HG02798 (cell line): Measurements from ENCODE around the gene FBXW8.

Experiments
- ATAC-seq: cut with Tn5 transposase; IDR thresholded peaks from one replicate; pipeline ENCODE4 v1.9.1; 2021; ENCODE audit warnings: mild to moderate bottlenecking; ENCODE audit not compliant: unreplicated experiment, poor library complexity

The FBXW8 gene

DNA sequence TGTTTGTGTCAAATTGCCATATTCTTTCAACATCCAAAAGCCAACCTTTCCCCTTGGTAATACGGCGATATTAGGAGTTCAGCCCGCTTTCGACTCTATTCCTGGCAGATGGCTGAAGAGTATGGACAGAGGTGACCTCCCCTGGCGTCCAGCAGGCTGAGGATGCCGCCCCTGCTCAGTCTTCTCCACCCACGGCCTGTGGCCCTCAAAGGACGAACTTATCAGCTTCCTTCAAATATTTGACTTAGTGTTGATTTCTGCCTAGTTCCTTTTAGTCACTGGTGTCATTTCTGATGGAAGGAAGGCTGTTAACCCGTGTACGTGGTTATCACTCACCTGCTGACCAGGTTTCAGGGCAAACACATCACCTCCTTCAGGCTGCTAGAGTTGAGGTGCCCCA is 123.5 kb downstream of the FBXW8 start:
- ATAC-seq: no peak

GRCh38 chr12:117034701-117035151 is 124.0 kb downstream of the FBXW8 start:
- no peak for ATAC-seq

DNA sequence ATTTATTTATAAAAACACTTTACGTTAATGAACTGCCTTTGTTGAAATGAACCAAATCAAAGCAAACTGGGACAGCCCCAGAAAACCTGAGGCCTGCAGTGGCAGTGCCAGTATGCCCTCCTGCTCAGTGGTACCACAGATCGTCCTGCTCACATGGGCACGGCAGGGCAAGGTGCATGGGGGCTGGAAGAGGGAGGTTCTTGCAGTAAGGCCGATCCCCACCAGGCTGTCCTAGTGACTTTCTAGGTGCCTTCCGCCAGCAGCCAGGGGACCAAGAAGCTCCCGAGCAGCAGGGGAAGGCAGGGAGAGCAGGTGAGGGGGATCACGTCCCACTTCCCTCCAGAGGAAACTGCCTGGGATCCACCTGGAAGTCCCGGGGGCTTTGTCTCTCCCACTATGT is 124.5 kb downstream of the FBXW8 start:
- no peak for ATAC-seq

DNA sequence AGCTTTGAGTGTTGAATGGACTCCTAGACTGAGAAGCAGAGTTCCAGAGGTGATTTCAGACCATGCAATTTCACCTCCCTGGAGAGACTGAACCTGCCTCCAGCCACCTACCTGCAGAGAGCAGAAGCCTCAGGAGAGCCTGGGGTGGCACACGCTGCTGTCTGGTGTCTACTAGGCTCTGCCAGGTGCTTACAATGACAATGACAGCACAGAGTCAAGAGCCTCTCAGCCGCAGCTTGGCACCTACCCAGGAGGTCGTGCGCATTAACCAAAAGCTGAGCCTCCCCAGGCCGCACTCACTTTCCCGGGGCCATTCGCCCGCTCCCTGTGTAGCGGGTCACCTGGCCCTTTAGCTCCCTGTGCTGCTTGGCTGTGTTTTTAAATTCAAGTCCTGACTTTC is 125.3 kb downstream of the FBXW8 start:
- ATAC-seq: no peak

- no peak for ATAC-seq
Measured at GRCh38 chr12:117036547-117036946, 125.8 kb downstream of the FBXW8 start.

- no peak for ATAC-seq
Measured at GRCh38 chr12:117037289-117038022, 126.7 kb downstream of the FBXW8 start.

- ATAC-seq: no peak
Measured at GRCh38 chr12:117038023-117038680, 127.4 kb downstream of the FBXW8 start.

DNA sequence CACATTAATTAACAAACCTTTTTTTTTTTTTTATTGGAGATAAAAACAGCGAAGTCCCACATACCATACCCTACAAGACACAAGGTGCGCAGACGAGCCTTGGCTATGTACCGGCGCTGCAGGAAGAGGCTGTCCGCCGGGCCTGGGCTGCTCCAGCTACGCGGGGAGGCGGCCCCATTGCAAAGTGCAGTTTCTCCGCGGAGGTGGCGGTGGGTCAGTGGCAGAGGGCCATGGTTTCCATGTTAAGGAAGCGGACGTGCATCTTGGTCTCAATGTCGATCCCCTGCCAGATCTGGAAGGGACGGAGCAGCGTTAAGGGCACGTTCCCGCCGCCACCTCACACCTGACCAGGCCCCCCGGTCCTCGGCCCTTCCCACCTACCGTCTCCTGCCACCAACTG is 128.2 kb downstream of the FBXW8 start:
- no peak for ATAC-seq

DNA sequence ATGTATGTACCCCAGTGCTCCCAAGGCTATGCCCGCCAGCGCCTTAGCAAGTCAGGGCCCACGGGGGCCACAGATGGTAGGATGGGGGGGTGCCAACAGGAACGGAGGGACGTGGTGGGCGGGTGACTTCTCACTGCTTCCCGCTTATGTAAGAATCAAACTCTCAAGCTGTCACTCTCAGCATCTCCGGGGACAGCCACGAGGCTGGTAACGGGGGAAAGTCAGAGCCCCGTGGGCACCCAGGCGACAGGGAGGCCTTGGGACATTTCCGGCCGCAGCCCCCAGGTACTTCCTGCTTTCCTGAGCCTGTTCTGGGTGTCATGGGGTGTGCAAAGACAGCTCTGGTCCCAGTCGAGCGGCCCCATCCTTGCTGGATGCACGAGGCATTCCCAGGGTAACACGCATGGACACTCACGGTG is 129.2 kb downstream of the FBXW8 start:
- ATAC-seq: no peak

DNA sequence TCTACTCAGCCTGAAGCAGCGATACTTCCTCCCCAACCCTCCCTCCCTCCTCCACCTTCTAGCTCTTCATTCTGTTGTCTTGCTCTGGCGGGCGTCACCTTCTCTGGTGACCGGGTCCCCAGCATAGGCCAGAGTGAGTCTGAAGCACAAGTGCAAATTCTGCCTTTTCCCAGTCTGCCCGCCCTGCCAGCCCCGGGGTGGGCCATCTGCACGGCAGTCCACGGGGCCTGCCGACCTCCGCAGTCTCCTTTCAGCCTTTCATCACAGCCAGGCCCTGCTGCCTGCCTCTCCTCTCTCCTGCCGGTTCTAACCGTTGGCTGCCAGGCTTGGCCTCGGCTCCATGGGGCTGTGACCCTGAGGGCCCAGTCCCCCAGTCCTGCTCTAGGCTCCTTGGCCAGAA is 129.7 kb downstream of the FBXW8 start:
- no peak for ATAC-seq

- ATAC-seq: no peak
Measured at GRCh38 chr12:117041798-117042170, 131.0 kb downstream of the FBXW8 start.

DNA sequence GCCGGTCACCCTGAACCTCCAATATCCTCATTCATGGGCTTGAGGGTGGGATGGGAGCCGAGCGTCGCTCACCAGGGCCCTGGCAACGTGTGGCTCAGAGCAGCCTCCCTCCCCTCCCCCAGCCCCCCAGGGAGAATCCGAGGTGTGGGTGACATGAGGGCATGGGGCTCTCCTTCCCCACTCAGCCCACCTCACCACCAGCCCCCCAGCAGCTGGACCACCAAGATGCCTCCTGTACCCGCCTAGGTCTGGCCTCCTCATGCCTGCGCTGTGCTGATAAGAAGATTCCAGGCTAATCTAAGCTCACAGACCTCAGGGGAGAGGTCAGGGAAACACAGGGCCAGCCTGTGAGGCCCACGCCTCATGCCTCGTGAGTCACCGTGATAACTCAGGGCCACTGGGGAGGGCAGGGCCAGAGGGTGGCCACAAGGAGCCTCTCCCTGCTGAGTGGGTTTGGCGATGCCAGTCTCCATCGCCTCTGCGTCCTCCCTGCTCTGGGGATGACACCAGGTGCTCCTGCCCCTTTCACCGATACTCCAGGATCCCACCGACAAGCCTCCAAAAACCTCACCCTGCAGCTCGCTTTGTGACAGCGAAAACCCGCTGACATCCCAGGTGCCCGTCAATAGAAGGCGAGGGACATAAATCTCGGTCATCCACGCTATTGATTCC is 131.6 kb downstream of the FBXW8 start:
- no peak for ATAC-seq

- no peak for ATAC-seq
Measured at GRCh38 chr12:117042862-117043261, 132.1 kb downstream of the FBXW8 start.

- no peak for ATAC-seq
Measured at GRCh38 chr12:117044311-117044710, 133.6 kb downstream of the FBXW8 start.

GRCh38 chr12:117044790-117045159 is 134.0 kb downstream of the FBXW8 start:
- ATAC-seq: no peak

GRCh38 chr12:117045160-117046010 is 134.6 kb downstream of the FBXW8 start:
- ATAC-seq: no peak

- ATAC-seq: no peak
Measured at GRCh38 chr12:117046011-117046369, 135.2 kb downstream of the FBXW8 start.

DNA sequence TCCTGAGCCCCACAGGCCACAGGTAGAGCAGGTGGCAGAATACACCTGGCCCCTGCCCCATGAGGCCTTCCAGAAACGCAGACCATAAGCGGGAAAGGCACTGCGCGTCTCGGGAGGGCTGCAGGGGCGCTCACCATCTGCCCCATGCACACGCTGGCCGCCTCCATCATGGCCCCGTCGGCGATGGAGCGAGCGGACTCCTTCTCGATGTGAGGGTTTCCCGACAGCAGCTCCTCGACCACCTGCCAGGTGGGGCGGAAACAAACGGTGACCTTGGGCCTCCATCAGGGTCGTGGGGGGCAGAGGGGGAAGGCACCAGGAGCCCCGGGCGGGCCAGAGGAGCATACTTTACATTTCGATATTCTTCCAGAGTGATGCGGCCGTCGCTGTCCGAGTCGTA is 135.7 kb downstream of the FBXW8 start:
- no peak for ATAC-seq

DNA sequence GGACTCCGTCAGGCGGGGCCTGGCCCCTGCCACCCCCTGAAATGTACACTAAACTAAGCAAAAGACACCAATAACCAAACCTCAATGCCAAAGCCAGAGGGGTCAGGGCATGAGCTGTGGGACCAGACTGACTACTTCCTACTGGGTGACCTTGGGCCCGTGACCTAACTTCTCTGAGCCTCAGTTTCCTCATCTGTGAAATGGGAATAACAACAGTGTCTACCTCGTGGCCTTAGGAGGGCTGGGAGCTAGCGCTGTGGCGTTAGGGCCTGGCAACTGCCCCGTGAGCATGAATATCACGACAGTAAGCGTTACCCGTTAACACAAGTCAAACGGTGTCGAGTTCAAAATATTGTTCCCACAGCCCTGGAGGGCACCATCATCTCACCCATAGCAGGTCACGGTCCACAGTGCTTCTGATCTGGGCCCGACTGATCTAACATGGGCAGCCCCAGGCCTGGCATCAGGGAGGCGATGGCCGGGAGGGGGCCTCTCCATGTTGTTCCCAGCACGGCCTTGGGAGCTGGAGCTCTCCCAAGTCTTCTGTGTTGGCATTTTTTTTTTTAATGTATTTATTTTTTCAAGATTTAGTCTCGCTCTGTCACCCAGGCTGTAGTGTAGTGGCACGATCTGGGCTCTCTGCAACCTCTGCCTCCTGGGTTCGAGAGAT is 136.2 kb downstream of the FBXW8 start:
- ATAC-seq: no peak
